WI38 (cell line): ENCODE data around the gene STAT3.

ENCODE experiments used
- H3K4me3 ChIP-seq: 2 replicates; pipeline ENCODE4 v1.5.1; 2011; ENCODE audit warnings: low read depth, mild to moderate bottlenecking, control low read depth, low read length
- TF ChIP-seq, protein P1 (sequence below): IDR thresholded peaks from 2 replicates; pipeline ENCODE4 v1.5.1; 2012; ENCODE audit warnings: low read depth, mild to moderate bottlenecking, control low read depth, low read length

STAT3 gene

DNA sequence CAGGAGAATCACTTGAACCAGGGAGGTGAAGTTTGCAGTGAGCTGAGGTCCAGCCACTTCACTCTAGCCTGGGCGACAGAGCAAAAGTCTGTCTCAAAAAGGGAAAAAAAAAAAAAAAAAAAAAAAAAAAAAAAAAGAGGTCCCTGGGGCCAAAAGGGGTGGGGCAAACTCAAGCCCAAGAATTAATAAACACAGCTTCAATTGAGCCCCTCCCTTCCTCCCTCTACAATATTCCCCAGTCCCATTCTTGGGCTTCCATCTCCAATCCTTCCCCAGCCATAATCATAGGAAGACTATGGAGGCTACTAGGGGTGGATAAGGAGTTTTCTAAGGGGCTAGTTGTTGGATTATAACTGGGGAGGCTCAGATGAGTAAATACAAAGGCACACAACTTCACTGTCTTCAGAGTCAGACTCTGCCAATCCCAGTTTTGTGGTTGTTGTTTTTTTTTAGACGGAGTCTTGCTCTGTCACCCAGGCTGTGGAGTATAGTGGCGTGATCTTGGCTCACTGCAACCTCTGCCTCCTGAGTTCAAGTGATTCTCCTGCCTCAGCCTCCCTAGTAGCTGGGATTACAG is 25.3 kb upstream of the STAT3 start:
- TF ChIP-seq, protein P1, sequence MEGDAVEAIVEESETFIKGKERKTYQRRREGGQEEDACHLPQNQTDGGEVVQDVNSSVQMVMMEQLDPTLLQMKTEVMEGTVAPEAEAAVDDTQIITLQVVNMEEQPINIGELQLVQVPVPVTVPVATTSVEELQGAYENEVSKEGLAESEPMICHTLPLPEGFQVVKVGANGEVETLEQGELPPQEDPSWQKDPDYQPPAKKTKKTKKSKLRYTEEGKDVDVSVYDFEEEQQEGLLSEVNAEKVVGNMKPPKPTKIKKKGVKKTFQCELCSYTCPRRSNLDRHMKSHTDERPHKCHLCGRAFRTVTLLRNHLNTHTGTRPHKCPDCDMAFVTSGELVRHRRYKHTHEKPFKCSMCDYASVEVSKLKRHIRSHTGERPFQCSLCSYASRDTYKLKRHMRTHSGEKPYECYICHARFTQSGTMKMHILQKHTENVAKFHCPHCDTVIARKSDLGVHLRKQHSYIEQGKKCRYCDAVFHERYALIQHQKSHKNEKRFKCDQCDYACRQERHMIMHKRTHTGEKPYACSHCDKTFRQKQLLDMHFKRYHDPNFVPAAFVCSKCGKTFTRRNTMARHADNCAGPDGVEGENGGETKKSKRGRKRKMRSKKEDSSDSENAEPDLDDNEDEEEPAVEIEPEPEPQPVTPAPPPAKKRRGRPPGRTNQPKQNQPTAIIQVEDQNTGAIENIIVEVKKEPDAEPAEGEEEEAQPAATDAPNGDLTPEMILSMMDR: no peak
- H3K4me3 ChIP-seq: no peak overlapping the region

DNA sequence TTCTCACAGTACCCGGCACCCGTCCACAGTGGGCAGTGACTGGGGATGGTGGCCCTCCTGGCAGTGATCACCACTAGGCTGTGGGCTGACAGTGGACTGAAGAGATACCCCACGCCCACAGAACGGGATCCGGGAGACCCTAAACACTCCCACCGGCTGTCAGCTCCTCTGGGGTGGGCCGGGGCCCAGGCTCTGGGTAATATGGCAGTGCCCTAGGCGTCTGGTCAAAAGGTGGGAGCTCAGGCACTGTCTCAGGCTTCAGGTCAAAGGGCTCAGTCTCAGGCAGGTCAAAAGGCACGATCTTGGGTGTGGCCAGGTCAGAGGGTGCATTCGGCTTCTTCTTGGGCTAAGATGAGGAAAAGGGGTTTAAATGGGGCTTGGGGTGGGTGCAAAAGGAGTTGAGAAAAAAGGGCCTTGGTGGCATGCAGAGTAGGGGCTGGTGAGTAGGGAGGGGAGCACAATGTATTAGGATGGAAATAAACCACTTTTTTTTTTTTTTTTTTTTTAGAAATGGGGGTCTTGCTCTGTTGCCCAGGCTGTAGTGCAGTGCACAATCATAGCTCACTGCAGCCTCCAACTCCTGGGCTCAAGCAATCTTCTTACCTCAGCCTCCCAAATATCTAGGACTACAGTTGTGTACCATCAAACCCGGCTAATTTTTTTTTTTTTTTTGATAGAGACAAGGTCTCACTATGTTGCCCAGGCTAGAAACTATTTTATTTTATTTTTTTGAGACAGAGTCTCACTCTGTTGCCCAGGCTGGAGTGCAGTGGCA is 23.9 kb upstream of the STAT3 start:
- TF ChIP-seq, protein P1: no peak
- no peak overlapping the region for H3K4me3 ChIP-seq

DNA sequence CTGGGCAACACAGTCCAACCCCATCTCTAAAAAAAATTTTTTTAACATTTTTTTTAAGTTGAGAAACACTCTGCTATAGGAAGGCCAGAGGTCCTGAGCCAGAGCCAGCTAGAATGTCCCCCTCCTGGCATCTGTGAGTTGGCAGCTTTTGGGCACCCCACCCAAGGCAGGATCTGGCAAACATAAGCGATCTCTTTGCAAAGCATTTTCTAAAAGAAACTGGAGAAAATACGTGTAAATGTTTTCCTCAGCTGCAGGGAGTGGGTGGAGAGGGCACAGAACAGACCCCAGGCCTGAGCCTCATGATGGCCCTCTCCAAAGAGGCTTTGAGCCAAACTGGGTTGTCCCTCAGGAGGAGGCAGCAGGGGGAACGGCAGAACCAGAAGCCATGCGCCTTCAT is 23.1 kb upstream of the STAT3 start:
- no peak overlapping the region for H3K4me3 ChIP-seq
- TF ChIP-seq, protein P1: no peak

DNA sequence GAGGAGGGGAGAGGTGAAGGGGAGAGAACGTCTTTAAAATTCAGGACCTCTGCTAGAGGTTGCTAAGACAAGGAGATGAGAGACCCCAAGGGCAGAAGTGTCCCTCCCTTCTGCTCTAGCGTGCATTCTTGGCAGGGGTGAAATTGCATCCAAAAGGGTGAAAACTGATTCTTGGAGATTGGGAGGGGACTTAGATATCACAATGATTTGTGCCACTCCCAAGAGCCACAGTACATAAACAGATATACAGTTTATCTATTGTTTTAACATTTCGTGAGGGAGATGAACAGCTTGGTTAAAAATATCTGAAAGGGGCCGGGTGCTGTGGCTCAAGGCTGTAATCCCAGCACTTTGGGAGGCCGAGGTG is 22.1 kb upstream of the STAT3 start:
- TF ChIP-seq, protein P1: no peak
- H3K4me3 ChIP-seq: no peak overlapping the region

DNA sequence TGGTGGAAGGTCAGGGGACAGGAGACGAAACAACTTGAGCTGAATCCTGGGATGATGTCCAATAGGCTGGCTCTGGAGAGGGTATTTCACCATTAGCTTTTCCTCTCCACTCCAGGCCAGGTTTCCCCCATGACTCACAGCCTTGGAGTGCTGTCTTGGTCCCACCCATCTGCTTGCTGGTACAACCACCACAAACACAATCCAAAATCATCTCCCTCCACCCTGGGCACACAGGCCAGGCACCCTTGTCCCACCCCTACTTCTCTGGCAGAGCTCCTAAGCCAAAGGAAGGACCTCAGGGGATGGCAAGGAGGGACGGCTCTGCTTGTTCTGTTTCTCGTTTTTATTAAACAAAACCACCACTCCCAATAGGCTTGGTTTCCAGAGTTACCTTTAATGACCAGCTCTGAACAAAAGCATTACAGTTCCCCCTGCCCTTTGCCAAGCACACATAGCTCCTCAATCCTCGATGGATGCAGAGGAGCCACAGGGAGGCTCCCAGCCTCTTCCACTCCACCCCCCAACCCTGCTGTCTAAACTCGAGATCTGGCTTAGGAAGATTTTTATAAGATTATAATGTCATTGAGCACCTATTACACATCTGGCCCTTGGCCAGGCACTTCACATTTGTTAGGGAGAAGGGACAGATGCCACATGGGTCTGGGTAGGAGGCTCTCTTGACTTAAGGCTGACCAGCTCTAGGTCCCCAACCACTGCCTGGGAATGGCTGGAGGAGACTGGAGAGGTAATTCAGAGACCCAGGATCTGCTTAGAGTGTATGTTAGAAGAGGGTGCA is 21.5 kb upstream of the STAT3 start:
- TF ChIP-seq, protein P1: no peak
- H3K4me3 ChIP-seq: peak overlapping the region; percentile 10; the same call in 1 of the 2 replicates

DNA sequence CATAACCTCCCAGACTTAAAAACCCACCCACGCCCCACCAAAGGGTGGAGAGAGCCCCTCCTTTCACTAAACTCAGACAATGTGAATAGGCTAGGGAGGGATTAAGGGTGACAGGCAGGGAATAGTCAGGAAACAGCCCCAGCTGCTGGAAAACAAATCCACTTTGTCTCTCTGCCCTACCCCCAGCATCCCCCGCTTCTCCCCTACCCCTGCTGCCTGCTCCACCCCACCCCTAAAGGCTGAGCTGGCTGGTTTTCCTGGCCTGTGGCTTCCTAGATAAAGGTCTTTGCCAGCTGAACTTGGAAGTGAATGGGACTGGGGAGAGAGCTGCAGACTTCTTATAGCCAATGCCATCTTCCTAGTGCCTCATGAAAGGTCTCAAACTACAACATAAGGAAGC is 19.8 kb upstream of the STAT3 start:
- TF ChIP-seq, protein P1: no peak
- no peak overlapping the region for H3K4me3 ChIP-seq
